ENCODE data around the gene MAL.

MAL gene

GRCh38 chr2:94996305-94997100, 29.0 kb upstream of the MAL start:
- DNase-seq (ENCODE audit: extremely low spot score), result no peak
- POLR2A ChIA-PET, result no interaction called here
- TF ChIP-seq FOXK2 (IDR thresholded peaks at IDR 0.05), result no peak
- TF ChIP-seq SP1 (IDR thresholded peaks at IDR 0.05), result no peak
- no peak for TF ChIP-seq ZNF384 (IDR thresholded peaks at IDR 0.05)
- no peak for TF ChIP-seq HDGF (IDR thresholded peaks at IDR 0.05; ENCODE audit: borderline replicate concordance)
- no peak for TF ChIP-seq ARNT (IDR thresholded peaks at IDR 0.05)
- no peak for TF ChIP-seq TARDBP (IDR thresholded peaks at IDR 0.05)
- no peak for TF ChIP-seq BHLHE40 (IDR thresholded peaks at IDR 0.05; ENCODE audit: borderline replicate concordance)
- no peak for TF ChIP-seq FOXM1 (IDR thresholded peaks at IDR 0.05; ENCODE audit: borderline replicate concordance)
- no peak for TF ChIP-seq FOXA1 (IDR thresholded peaks at IDR 0.05)
- no peak for TF ChIP-seq PKNOX1 (IDR thresholded peaks at IDR 0.05)
- CTCF ChIA-PET, result interaction anchor here (1.4 to 2.3 kb wide), 2 partner anchors 10 to 26 kb away, joined by 4 to 20 read pairs; no protein-coding TSS in a partner anchor

- no peak for DNase-seq (ENCODE audit: extremely low spot score)
- POLR2A ChIA-PET, result no interaction called here
- TF ChIP-seq PKNOX1 (IDR thresholded peaks at IDR 0.05), result no peak
- CTCF ChIA-PET, result no interaction called here
These were observed 27.3 kb upstream of the MAL start for GRCh38 chr2:94997981-94998930.

- ChIA-PET POLR2A (no interaction called here), CTCF (no interaction called here)
- TF ChIP-seq ZNF384 (IDR thresholded peaks at IDR 0.05) (no peak), SP1 (IDR thresholded peaks at IDR 0.05) (no peak), CTBP1 (IDR thresholded peaks at IDR 0.05; ENCODE audit: borderline replicate concordance) (no peak), L3MBTL2 (conservative IDR thresholded peaks at IDR 0.05) (no peak), PKNOX1 (IDR thresholded peaks at IDR 0.05) (no peak), FOXK2 (IDR thresholded peaks at IDR 0.05) (no peak), FOXM1 (IDR thresholded peaks at IDR 0.05; ENCODE audit: borderline replicate concordance) (no peak), SUZ12 (IDR thresholded peaks at IDR 0.05) (no peak), BHLHE40 (IDR thresholded peaks at IDR 0.05; ENCODE audit: borderline replicate concordance) (no peak)
- DNase-seq (ENCODE audit: extremely low spot score), result no peak
These were observed 26.1 kb upstream of the MAL start for GRCh38 chr2:94999431-94999883.

GRCh38 chr2:95001051-95001562, 24.4 kb upstream of the MAL start:
- ChIA-PET POLR2A (no interaction called here), CTCF (interaction anchor here (1.2 kb wide), 1 partner anchor 15 kb away, joined by 6 read pairs; no protein-coding TSS in a partner anchor)
- DNase-seq (ENCODE audit: extremely low spot score), result no peak
- TF ChIP-seq TARDBP (IDR thresholded peaks at IDR 0.05) (no peak), CTBP1 (IDR thresholded peaks at IDR 0.05; ENCODE audit: borderline replicate concordance) (no peak), FOXK2 (IDR thresholded peaks at IDR 0.05) (no peak), L3MBTL2 (conservative IDR thresholded peaks at IDR 0.05) (no peak), NFRKB (IDR thresholded peaks at IDR 0.05) (no peak), FOXA1 (IDR thresholded peaks at IDR 0.05) (no peak), FOXM1 (IDR thresholded peaks at IDR 0.05; ENCODE audit: borderline replicate concordance) (no peak)

- ChIA-PET POLR2A (no interaction called here), CTCF (interaction anchor here (1.2 to 1.9 kb wide), 2 partner anchors 15 to 21 kb away, joined by 4 to 6 read pairs; no protein-coding TSS in a partner anchor)
- TF ChIP-seq ARNT (IDR thresholded peaks at IDR 0.05), result no peak
- TF ChIP-seq NFRKB (IDR thresholded peaks at IDR 0.05), result no peak
- TF ChIP-seq PKNOX1 (IDR thresholded peaks at IDR 0.05), result no peak
- TF ChIP-seq BHLHE40 (IDR thresholded peaks at IDR 0.05; ENCODE audit: borderline replicate concordance), result no peak
- TF ChIP-seq LEF1 (IDR thresholded peaks at IDR 0.05; ENCODE audit: borderline replicate concordance), result no peak
- no peak for TF ChIP-seq HDGF (IDR thresholded peaks at IDR 0.05; ENCODE audit: borderline replicate concordance)
- TF ChIP-seq ELF4 (IDR thresholded peaks at IDR 0.05), result no peak
- no peak for TF ChIP-seq L3MBTL2 (conservative IDR thresholded peaks at IDR 0.05)
- no peak for TF ChIP-seq CTBP1 (IDR thresholded peaks at IDR 0.05; ENCODE audit: borderline replicate concordance)
- no peak for TF ChIP-seq SUZ12 (IDR thresholded peaks at IDR 0.05)
- no peak for TF ChIP-seq SP1 (IDR thresholded peaks at IDR 0.05)
- TF ChIP-seq FOXM1 (IDR thresholded peaks at IDR 0.05; ENCODE audit: borderline replicate concordance), result no peak
- TF ChIP-seq FOXA1 (IDR thresholded peaks at IDR 0.05), result no peak
- no peak for DNase-seq (ENCODE audit: extremely low spot score)
These were observed 23.8 kb upstream of the MAL start for GRCh38 chr2:95001701-95002100.
